Stimulated activated CD8-positive, alpha-beta memory T cell treated with anti-CD3 and anti-CD28 coated beads, Interleukin-4, amount 100 ng/mL, for 24 hours (primary cell): Measurements from ENCODE around the gene GCAT.

Source experiments
- DNase-seq: peaks from one replicate; pipeline ENCODE4 v3.0.0-alpha.2; 2020; ENCODE audit warnings: low read depth

Gene GCAT

GRCh38 chr22:37807410-37808293, at the start of gene GCAT:
Gene GCAT, plus strand, starts transcription at chr22:37807934. Its CDS starts 34 bp downstream, at chr22:37807968.
- peak; percentile 89 for DNase-seq

- no peak for DNase-seq
Measured at GRCh38 chr22:37758694-37759093, 49.0 kb upstream of the GCAT start.

- no peak for DNase-seq
Measured at GRCh38 chr22:37759281-37759680, 48.5 kb upstream of the GCAT start.

- DNase-seq = no peak
Measured at GRCh38 chr22:37760152-37760551, 47.6 kb upstream of the GCAT start.

GRCh38 chr22:37762389-37762836, 45.3 kb upstream of the GCAT start:
- DNase-seq = no peak

- no peak for DNase-seq
Measured at GRCh38 chr22:37763012-37763411, 44.7 kb upstream of the GCAT start.

GRCh38 chr22:37763652-37764051, 44.1 kb upstream of the GCAT start:
- no peak for DNase-seq

- DNase-seq = no peak
Measured at GRCh38 chr22:37764622-37765021, 43.1 kb upstream of the GCAT start.

- no peak for DNase-seq
Measured at GRCh38 chr22:37765498-37765897, 42.2 kb upstream of the GCAT start.

- DNase-seq = no peak
Measured at GRCh38 chr22:37765953-37766576, 41.7 kb upstream of the GCAT start.

- DNase-seq = no peak
Measured at GRCh38 chr22:37768273-37768672, 39.5 kb upstream of the GCAT start.

- DNase-seq = no peak
Measured at GRCh38 chr22:37769056-37769455, 38.7 kb upstream of the GCAT start.

- no peak for DNase-seq
Measured at GRCh38 chr22:37771081-37771480, 36.7 kb upstream of the GCAT start.

- no peak for DNase-seq
Measured at GRCh38 chr22:37771702-37772427, 35.9 kb upstream of the GCAT start.

GRCh38 chr22:37774728-37775127, 33.0 kb upstream of the GCAT start:
- no peak for DNase-seq

GRCh38 chr22:37775785-37776638, 31.7 kb upstream of the GCAT start:
- DNase-seq = no peak

- DNase-seq = no peak
Measured at GRCh38 chr22:37776639-37777005, 31.1 kb upstream of the GCAT start.

GRCh38 chr22:37777122-37777687, 30.5 kb upstream of the GCAT start:
- DNase-seq = no peak

GRCh38 chr22:37778370-37779009, 29.2 kb upstream of the GCAT start:
- no peak for DNase-seq

GRCh38 chr22:37781434-37782059, 26.2 kb upstream of the GCAT start:
- DNase-seq = no peak
